Measurements from ENCODE around the gene PIEZO2.

PIEZO2 gene

GRCh38 chr18:10805587-10806118, 343.7 kb downstream of the PIEZO2 start:
- Histone ChIP-seq H3K9ac (ENCODE audit: low read length) (no peak overlapping the region), H3K18ac (ENCODE audit: low read length) (no peak overlapping the region), H3K79me1 (ENCODE audit: low read length) (no peaks in the 10 kb centered on the region), H3K79me2 (ENCODE audit: control insufficient read depth, insufficient read depth, low read length, poor library complexity) (no peaks in the 10 kb centered on the region), H3K4me3 (ENCODE audit: low read depth, low read length) (no peak overlapping the region), H2BK5ac (ENCODE audit: low read depth, low read length, poor library complexity) (no peak overlapping the region), H3K4me1 (ENCODE audit: control insufficient read depth in 1 of 2, insufficient read depth in 2 of 2, low read length in 2 of 2) (no peaks in the 10 kb centered on the region), H4K91ac (ENCODE audit: low read depth, low read length) (no peak overlapping the region), H3K9me3 (ENCODE audit: insufficient read depth, low read depth, low read length) (no peaks in the 10 kb centered on the region), H3K14ac (ENCODE audit: low read length) (no peak overlapping the region), H3K27me3 (ENCODE audit: insufficient read depth, low read length) (no peaks in the 10 kb centered on the region), H3K23ac (ENCODE audit: low read length) (no peak overlapping the region), H3K36me3 (ENCODE audit: control insufficient read depth in 1 of 2, insufficient read depth in 2 of 2, low read length in 2 of 2) (no peaks in the 10 kb centered on the region), H2BK120ac (ENCODE audit: insufficient read depth, low read length, poor library complexity) (no peak overlapping the region), H4K8ac (ENCODE audit: low read depth, low read length) (no peak overlapping the region), H3K4ac (ENCODE audit: low read depth, low read length) (no peak overlapping the region), H2BK12ac (ENCODE audit: low read length) (no peak overlapping the region), H3K4me2 (ENCODE audit: low read length) (no peak overlapping the region), H3K27ac (ENCODE audit: low read depth, low read length) (no peak overlapping the region), H4K12ac (ENCODE audit: low read depth, low read length) (no peak overlapping the region), H2AFZ (ENCODE audit: insufficient read depth, low read length, poor library complexity) (no peak overlapping the region), H2AK5ac (ENCODE audit: low read length) (no peak overlapping the region)
- WGBS (ENCODE audit: extremely low coverage, insufficient coverage, insufficient read length): no CpG with 5 or more reads among the region's 3 CpGs
- no peak for DNase-seq

GRCh38 chr18:10804126-10804525, 345.2 kb downstream of the PIEZO2 start:
- no peak overlapping the region for H3K4ac ChIP-seq (ENCODE audit: low read depth, low read length)
- no peaks in the 10 kb centered on the region for H3K79me1 ChIP-seq (ENCODE audit: low read length)

GRCh38 chr18:10798727-10799550, 350.4 kb downstream of the PIEZO2 start:
- Histone ChIP-seq H3K79me1 (ENCODE audit: low read length) (no peaks in the 10 kb centered on the region), H3K27ac (ENCODE audit: low read depth, low read length) (no peak overlapping the region), H4K8ac (ENCODE audit: low read depth, low read length) (no peak overlapping the region), H3K4ac (ENCODE audit: low read depth, low read length) (no peak overlapping the region), H3K18ac (ENCODE audit: low read length) (no peak overlapping the region), H4K12ac (ENCODE audit: low read depth, low read length) (no peak overlapping the region), H3K36me3 (ENCODE audit: control insufficient read depth in 1 of 2, insufficient read depth in 2 of 2, low read length in 2 of 2) (no peaks in the 10 kb centered on the region), H3K14ac (ENCODE audit: low read length) (no peak overlapping the region), H3K9ac (ENCODE audit: low read length) (no peak overlapping the region), H2AFZ (ENCODE audit: insufficient read depth, low read length, poor library complexity) (no peak overlapping the region), H2AK5ac (ENCODE audit: low read length) (no peak overlapping the region), H2BK5ac (ENCODE audit: low read depth, low read length, poor library complexity) (no peak overlapping the region), H3K4me3 (ENCODE audit: low read depth, low read length) (no peak overlapping the region), H3K4me1 (ENCODE audit: control insufficient read depth in 1 of 2, insufficient read depth in 2 of 2, low read length in 2 of 2) (no peaks in the 10 kb centered on the region), H2BK12ac (ENCODE audit: low read length) (no peak overlapping the region), H3K23ac (ENCODE audit: low read length) (no peak overlapping the region), H2BK120ac (ENCODE audit: insufficient read depth, low read length, poor library complexity) (no peak overlapping the region), H3K27me3 (ENCODE audit: insufficient read depth, low read length) (no peaks in the 10 kb centered on the region), H3K79me2 (ENCODE audit: control insufficient read depth, insufficient read depth, low read length, poor library complexity) (no peaks in the 10 kb centered on the region), H3K9me3 (ENCODE audit: insufficient read depth, low read depth, low read length) (no peaks in the 10 kb centered on the region), H3K4me2 (ENCODE audit: low read length) (no peak overlapping the region), H4K91ac (ENCODE audit: low read depth, low read length) (no peak overlapping the region)
- no peak for DNase-seq
- no CpG with 5 or more reads among the region's 7 CpGs for WGBS (ENCODE audit: extremely low coverage, insufficient coverage, insufficient read length)

More at GRCh38 chr18:10804126-10804525, 345.2 kb downstream of the PIEZO2 start:
- no CpG with 5 or more reads among the region's 9 CpGs for WGBS (ENCODE audit: extremely low coverage, insufficient coverage, insufficient read length)
- Histone ChIP-seq H3K4me3 (ENCODE audit: low read depth, low read length) (no peak overlapping the region), H3K18ac (ENCODE audit: low read length) (no peak overlapping the region), H3K4me1 (ENCODE audit: control insufficient read depth in 1 of 2, insufficient read depth in 2 of 2, low read length in 2 of 2) (no peaks in the 10 kb centered on the region), H4K8ac (ENCODE audit: low read depth, low read length) (no peak overlapping the region), H3K4me2 (ENCODE audit: low read length) (no peak overlapping the region), H2BK120ac (ENCODE audit: insufficient read depth, low read length, poor library complexity) (no peak overlapping the region), H3K9me3 (ENCODE audit: insufficient read depth, low read depth, low read length) (no peaks in the 10 kb centered on the region), H2AK5ac (ENCODE audit: low read length) (no peak overlapping the region), H2AFZ (ENCODE audit: insufficient read depth, low read length, poor library complexity) (no peak overlapping the region), H3K36me3 (ENCODE audit: control insufficient read depth in 1 of 2, insufficient read depth in 2 of 2, low read length in 2 of 2) (no peaks in the 10 kb centered on the region), H3K14ac (ENCODE audit: low read length) (no peak overlapping the region), H4K12ac (ENCODE audit: low read depth, low read length) (no peak overlapping the region), H3K27ac (ENCODE audit: low read depth, low read length) (no peak overlapping the region), H3K9ac (ENCODE audit: low read length) (no peak overlapping the region), H3K23ac (ENCODE audit: low read length) (no peak overlapping the region), H2BK5ac (ENCODE audit: low read depth, low read length, poor library complexity) (no peak overlapping the region), H3K27me3 (ENCODE audit: insufficient read depth, low read length) (no peaks in the 10 kb centered on the region), H4K91ac (ENCODE audit: low read depth, low read length) (no peak overlapping the region), H2BK12ac (ENCODE audit: low read length) (no peak overlapping the region), H3K79me2 (ENCODE audit: control insufficient read depth, insufficient read depth, low read length, poor library complexity) (no peaks in the 10 kb centered on the region)
- no peak for DNase-seq

GRCh38 chr18:10797896-10798295, 351.5 kb downstream of the PIEZO2 start:
- WGBS (ENCODE audit: extremely low coverage, insufficient coverage, insufficient read length): no CpG with 5 or more reads among the region's 1 CpG
- H4K8ac ChIP-seq (ENCODE audit: low read depth, low read length): no peak overlapping the region

More at GRCh38 chr18:10797896-10798295, 351.5 kb downstream of the PIEZO2 start:
- H3K18ac ChIP-seq (ENCODE audit: low read length): no peak overlapping the region
- H3K27me3 ChIP-seq (ENCODE audit: insufficient read depth, low read length): no peaks in the 10 kb centered on the region
- no peaks in the 10 kb centered on the region for H3K4me1 ChIP-seq (ENCODE audit: control insufficient read depth in 1 of 2, insufficient read depth in 2 of 2, low read length in 2 of 2)
- H3K4ac ChIP-seq (ENCODE audit: low read depth, low read length): no peak overlapping the region
- H2BK12ac ChIP-seq (ENCODE audit: low read length): no peak overlapping the region
- H2BK5ac ChIP-seq (ENCODE audit: low read depth, low read length, poor library complexity): no peak overlapping the region
- H3K79me2 ChIP-seq (ENCODE audit: control insufficient read depth, insufficient read depth, low read length, poor library complexity): no peaks in the 10 kb centered on the region
- H2AK5ac ChIP-seq (ENCODE audit: low read length): no peak overlapping the region
- no peak overlapping the region for H3K27ac ChIP-seq (ENCODE audit: low read depth, low read length)
- H3K79me1 ChIP-seq (ENCODE audit: low read length): no peaks in the 10 kb centered on the region
- H4K91ac ChIP-seq (ENCODE audit: low read depth, low read length): no peak overlapping the region
- no peaks in the 10 kb centered on the region for H3K9me3 ChIP-seq (ENCODE audit: insufficient read depth, low read depth, low read length)
- no peak overlapping the region for H3K4me3 ChIP-seq (ENCODE audit: low read depth, low read length)
- no peak overlapping the region for H2AFZ ChIP-seq (ENCODE audit: insufficient read depth, low read length, poor library complexity)
- no peaks in the 10 kb centered on the region for H3K36me3 ChIP-seq (ENCODE audit: control insufficient read depth in 1 of 2, insufficient read depth in 2 of 2, low read length in 2 of 2)
- H3K9ac ChIP-seq (ENCODE audit: low read length): no peak overlapping the region
- no peak overlapping the region for H3K23ac ChIP-seq (ENCODE audit: low read length)
- H3K4me2 ChIP-seq (ENCODE audit: low read length): no peak overlapping the region
- no peak overlapping the region for H3K14ac ChIP-seq (ENCODE audit: low read length)
- DNase-seq: no peak
- H4K12ac ChIP-seq (ENCODE audit: low read depth, low read length): no peak overlapping the region
- H2BK120ac ChIP-seq (ENCODE audit: insufficient read depth, low read length, poor library complexity): no peak overlapping the region
